OCI-LY7 (cell line): ENCODE data around the gene KPNA3. TPM values are rescaled to one million over a fixed set of nuclear protein-coding genes. Genes with fewer than 3 reads are reported as not detected.

Experiments
- BruUV-seq: library from RNA; stranded (reverse); fragments of 400-500 nt; replicated peaks from 2 replicates; lab custom pipeline; 2021; lab: Mats Ljungman, UMichigan
- CTCF ChIA-PET: fragments of 300-600 bp; sonication (Branson Sonifier 250); formaldehyde crosslinking; loops from one replicate; lab custom pipeline; 2022; ENCODE audit warnings: antibody characterized with exemption; ENCODE audit not compliant: unreplicated experiment; lab: Charles Lee
- POLR2A ChIA-PET: fragments of 300-600 bp; sonication (Branson Sonifier 250); formaldehyde crosslinking; loops from one replicate; lab custom pipeline; 2022; ENCODE audit warnings: antibody characterized with exemption; lab: Charles Lee
- DNase-seq: peaks from one replicate; pipeline ENCODE4 v3.0.0-alpha.2; 2015; ENCODE audit warnings: low spot score
- H2AFZ ChIP-seq: fragments of 200-600 bp; sonication (generic), shearing (Covaris generic); 2 replicates; pipeline ENCODE4 v1.6.1; 2014; ENCODE audit warnings: mild to moderate bottlenecking, antibody characterized with exemption, low read length, moderate library complexity
- H3K27ac ChIP-seq: fragments of 200-600 bp; sonication (generic); 2 replicates; pipeline ENCODE4 v1.5.1; 2014; ENCODE audit warnings: mixed run types, low read depth, mild to moderate bottlenecking, moderate library complexity, low read length, inconsistent platforms; ENCODE audit not compliant: poor library complexity, severe bottlenecking
- H3K36me3 ChIP-seq: fragments of 200-600 bp; sonication (generic); 2 replicates; pipeline ENCODE4 v1.6.1; 2014; ENCODE audit warnings: mild to moderate bottlenecking, antibody characterized with exemption, low read length, moderate library complexity, mixed read lengths; ENCODE audit not compliant: insufficient read depth
- H3K4me1 ChIP-seq: fragments of 200-600 bp; sonication (generic); 2 replicates; pipeline ENCODE4 v1.5.1; 2014; ENCODE audit warnings: mild to moderate bottlenecking, low read length; ENCODE audit not compliant: insufficient read depth, poor library complexity, severe bottlenecking
- H3K4me2 ChIP-seq: fragments of 200-600 bp; sonication (generic); 2 replicates; pipeline ENCODE4 v1.6.1; 2014; ENCODE audit warnings: mild to moderate bottlenecking, low read length
- H3K4me3 ChIP-seq: fragments of 200-600 bp; sonication (generic); 2 replicates; pipeline ENCODE4 v1.5.1; 2014; ENCODE audit warnings: mild to moderate bottlenecking, low read depth, low read length; ENCODE audit not compliant: poor library complexity, severe bottlenecking
- H3K79me2 ChIP-seq: fragments of 200-600 bp; sonication (generic); 2 replicates; pipeline ENCODE4 v1.6.1; 2016; ENCODE audit warnings: low read depth, mild to moderate bottlenecking, low read length, moderate library complexity, mixed read lengths; ENCODE audit not compliant: insufficient read depth
- H3K9me2 ChIP-seq: fragments of 200-600 bp; sonication (generic); 2 replicates; pipeline ENCODE4 v1.6.1; 2016; ENCODE audit warnings: mild to moderate bottlenecking, low read length, mixed read lengths; ENCODE audit not compliant: insufficient read depth
- H3K9me3 ChIP-seq: fragments of 200-600 bp; sonication (generic); 2 replicates; pipeline ENCODE4 v1.6.1; 2014; ENCODE audit warnings: mild to moderate bottlenecking, mixed run types, low read length, mixed read lengths
- H4K20me1 ChIP-seq: fragments of 200-600 bp; sonication (generic); 2 replicates; pipeline ENCODE4 v1.6.1; 2014; ENCODE audit warnings: mild to moderate bottlenecking, antibody characterized with exemption, low read length, moderate library complexity, mixed read lengths; ENCODE audit not compliant: insufficient read depth
- EZH2phosphoT487 ChIP-seq: fragments of 200-600 bp; sonication (generic); IDR thresholded peaks from 2 replicates; pipeline ENCODE4 v1.6.1; 2018; ENCODE audit warnings: low read depth, borderline replicate concordance, mild to moderate bottlenecking, mixed run types, antibody characterized with exemption, low read length, moderate library complexity, mixed read lengths
- intact Hi-C: fragments of 100-400 bp; cut with micrococcal nuclease; formaldehyde crosslinking; loops from one replicate; pipeline ENCODE4 v1.10.0; 2022; ENCODE audit not compliant: unreplicated experiment
- total RNA-seq, 2 experiments: library from RNA; depleted of rRNA in 1 of 2; stranded (reverse); fragments of >200 nt in 1 of 2; shearing (Covaris generic) in 1 of 2; gene quantifications; 2 replicates each; pipeline ENCODE4 v1.2.3, GENCODE V29; 2014 to 2022
- TF ChIP-seq, protein P1 (sequence below): fragments of 200-600 bp; sonication (generic); conservative IDR thresholded peaks from 2 replicates; pipeline ENCODE4 v1.5.1; 2014; ENCODE audit warnings: mild to moderate bottlenecking, antibody characterized with exemption, low read length, moderate library complexity, mixed read lengths

Gene KPNA3
- total RNA-seq, 2 experiments from 2014 or later, result 18.2 to 41.1 TPM

DNA sequence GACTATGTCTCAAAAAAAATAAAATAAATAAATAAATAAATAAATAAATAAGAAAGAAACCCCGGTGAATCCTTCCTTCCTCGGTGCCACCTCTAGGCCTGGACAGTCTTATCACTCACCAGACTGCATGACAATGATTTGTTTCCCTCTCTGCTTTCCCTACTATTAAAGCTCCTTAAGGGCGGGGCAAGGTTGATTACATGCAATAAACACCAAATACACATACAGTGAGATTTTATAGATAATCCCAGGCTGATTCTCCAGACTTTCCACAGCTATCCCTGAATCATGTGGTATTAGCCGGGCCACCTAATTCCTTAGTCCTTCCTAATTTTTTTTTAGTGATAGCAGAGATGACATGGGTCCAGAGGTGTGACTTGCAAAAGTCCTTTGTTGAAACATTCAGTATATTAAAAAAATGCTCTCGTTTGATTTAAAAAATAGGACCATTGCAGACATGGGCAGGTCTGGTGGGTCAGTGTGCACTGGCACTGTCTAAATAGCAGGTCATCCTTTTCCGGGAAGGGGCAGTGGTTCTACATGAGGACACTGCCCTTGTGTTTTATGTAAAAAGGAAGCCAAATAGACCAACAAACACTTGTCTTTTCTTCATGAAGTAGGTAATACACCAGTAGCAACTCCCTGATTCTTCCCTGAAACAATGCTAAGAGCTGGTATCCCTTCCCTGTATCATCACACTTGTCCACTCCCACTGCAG is 115.7 kb downstream of the KPNA3 start:
- H3K4me1 ChIP-seq, result no peaks in the 10 kb centered on the region
- H2AFZ ChIP-seq, result no peak overlapping the region
- intact Hi-C loops, result no loop called here
- peaks cover 53% of the 10 kb centered on the region for H3K36me3 ChIP-seq
- no peak for TF ChIP-seq EZH2phosphoT487
- TF ChIP-seq, protein P1, sequence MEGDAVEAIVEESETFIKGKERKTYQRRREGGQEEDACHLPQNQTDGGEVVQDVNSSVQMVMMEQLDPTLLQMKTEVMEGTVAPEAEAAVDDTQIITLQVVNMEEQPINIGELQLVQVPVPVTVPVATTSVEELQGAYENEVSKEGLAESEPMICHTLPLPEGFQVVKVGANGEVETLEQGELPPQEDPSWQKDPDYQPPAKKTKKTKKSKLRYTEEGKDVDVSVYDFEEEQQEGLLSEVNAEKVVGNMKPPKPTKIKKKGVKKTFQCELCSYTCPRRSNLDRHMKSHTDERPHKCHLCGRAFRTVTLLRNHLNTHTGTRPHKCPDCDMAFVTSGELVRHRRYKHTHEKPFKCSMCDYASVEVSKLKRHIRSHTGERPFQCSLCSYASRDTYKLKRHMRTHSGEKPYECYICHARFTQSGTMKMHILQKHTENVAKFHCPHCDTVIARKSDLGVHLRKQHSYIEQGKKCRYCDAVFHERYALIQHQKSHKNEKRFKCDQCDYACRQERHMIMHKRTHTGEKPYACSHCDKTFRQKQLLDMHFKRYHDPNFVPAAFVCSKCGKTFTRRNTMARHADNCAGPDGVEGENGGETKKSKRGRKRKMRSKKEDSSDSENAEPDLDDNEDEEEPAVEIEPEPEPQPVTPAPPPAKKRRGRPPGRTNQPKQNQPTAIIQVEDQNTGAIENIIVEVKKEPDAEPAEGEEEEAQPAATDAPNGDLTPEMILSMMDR, result no peak
- no peak overlapping the region for H3K4me3 ChIP-seq
- no peaks in the 10 kb centered on the region for H4K20me1 ChIP-seq
- H3K4me2 ChIP-seq, result no peak overlapping the region
- H3K9me3 ChIP-seq, result no peaks in the 10 kb centered on the region
- H3K79me2 ChIP-seq, result no peaks in the 10 kb centered on the region
- no peak for DNase-seq
- no peaks in the 10 kb centered on the region for H3K9me2 ChIP-seq
- no TSS peak for BruUV-seq
- ChIA-PET POLR2A (no interaction called here), CTCF (no interaction called here)
- H3K27ac ChIP-seq, result no peak overlapping the region

DNA sequence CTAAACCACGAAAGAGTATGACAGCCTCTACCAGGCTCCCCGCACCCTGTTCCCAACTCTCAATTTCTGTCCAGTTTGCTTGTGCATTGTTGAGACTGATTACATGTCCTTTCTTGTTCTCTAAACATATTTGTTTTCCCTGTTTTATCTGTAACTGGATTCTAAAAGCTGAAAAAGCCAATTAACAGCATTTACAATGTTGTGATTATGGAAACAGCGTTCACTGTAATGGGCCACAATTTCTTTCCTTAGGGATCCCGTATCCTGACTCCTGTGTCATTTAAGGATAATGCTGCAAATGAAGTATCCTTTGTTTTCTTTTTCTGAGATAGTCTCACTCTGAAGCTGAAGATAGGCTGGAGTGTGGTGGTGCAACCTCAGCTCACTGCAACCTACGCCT is 121.7 kb downstream of the KPNA3 start:
- Histone ChIP-seq H3K4me2 (no peak overlapping the region), H3K4me3 (no peak overlapping the region), H3K4me1 (no peaks in the 10 kb centered on the region), H4K20me1 (no peaks in the 10 kb centered on the region), H3K27ac (no peak overlapping the region), H2AFZ (no peak overlapping the region), H3K9me2 (no peaks in the 10 kb centered on the region), H3K9me3 (no peaks in the 10 kb centered on the region), H3K79me2 (no peaks in the 10 kb centered on the region), H3K36me3 (peaks cover 35% of the 10 kb centered on the region)
- DNase-seq, result no peak
- intact Hi-C loops, result no loop called here
- ChIA-PET CTCF (no interaction called here), POLR2A (interaction anchor here (1.9 kb wide), 1 partner anchor 122 kb away, joined by 6 read pairs; no protein-coding TSS in a partner anchor)
- no peak for TF ChIP-seq EZH2phosphoT487
- TF ChIP-seq, protein P1, result no peak
- BruUV-seq, result no TSS peak

DNA sequence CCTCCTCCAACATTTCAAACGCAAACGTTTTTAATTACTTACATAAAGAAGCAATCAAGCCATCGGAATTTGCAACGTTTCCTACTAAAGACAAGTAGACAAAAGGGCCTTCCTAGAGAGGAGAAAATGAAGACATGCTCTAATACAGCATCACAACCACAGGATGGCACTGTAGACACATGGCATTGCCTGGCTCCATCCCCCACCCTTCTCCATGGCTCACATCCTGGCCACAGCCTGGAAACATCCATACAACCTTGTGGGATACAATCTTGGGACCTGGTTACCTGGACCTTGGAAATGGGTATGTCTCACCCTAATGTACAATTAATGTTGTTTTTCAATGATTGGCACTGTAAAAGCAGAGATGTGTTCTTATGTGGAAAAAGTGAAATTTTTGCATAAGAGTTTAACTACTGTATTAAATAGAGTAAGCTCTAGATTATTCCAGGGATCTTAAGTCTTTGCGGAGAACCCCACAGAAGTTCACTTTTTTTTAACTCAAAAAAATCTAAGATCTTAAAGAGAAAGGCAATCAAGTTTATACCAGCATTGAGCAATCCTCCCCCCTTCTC is 122.7 kb downstream of the KPNA3 start:
- POLR2A ChIA-PET, result interaction anchor here (0.5 to 1.9 kb wide), 5 partner anchors 123 to 1427 kb away, joined by 3 to 6 read pairs (median 3); no protein-coding TSS in a partner anchor
- Histone ChIP-seq H3K9me2 (no peaks in the 10 kb centered on the region), H2AFZ (no peak overlapping the region), H3K36me3 (peaks cover 32% of the 10 kb centered on the region), H3K9me3 (no peaks in the 10 kb centered on the region), H3K4me1 (no peaks in the 10 kb centered on the region), H4K20me1 (no peaks in the 10 kb centered on the region), H3K4me2 (no peak overlapping the region), H3K79me2 (no peaks in the 10 kb centered on the region), H3K4me3 (no peak overlapping the region), H3K27ac (no peak overlapping the region)
- DNase-seq, result peak; percentile 50
- CTCF ChIA-PET, result no interaction called here
- BruUV-seq, result no TSS peak
- no peak for TF ChIP-seq EZH2phosphoT487
- TF ChIP-seq, protein P1, result peak; percentile 81
- intact Hi-C loops, result loop anchor here (1.0 kb wide), 1 partner anchor 178 kb away; no protein-coding TSS in a partner anchor
